ENCODE results near the gene TTI1.

GRCh38 chr20:38032585-38033329, 499 bp downstream of the TTI1 start:
- TF ChIP-seq CTCF (IDR thresholded peaks at IDR 0.05; ENCODE audit: low read depth, low read length) (no peak), POLR2A (IDR thresholded peaks at IDR 0.05; ENCODE audit: extremely low read depth, insufficient read length) (no peak)
